PC-3 (cell line): Measurements from ENCODE around the gene VWA3B. TPM values are rescaled to one million over a fixed set of nuclear protein-coding genes. Genes with fewer than 3 reads are reported as not detected.
"Not testable (repeated sequence)": the region's sequence is repeated elsewhere in the genome, so short reads cannot be mapped to it uniquely, and the experiment has no call there.

Experiments
- ATAC-seq: fragments of 200-7000 bp; cut with Tn5 transposase; 2 replicates; pipeline ENCODE4 v1.9.1; 2020; ENCODE audit warnings: mild to moderate bottlenecking, moderate library complexity
- BruUV-seq: library from RNA; stranded (reverse); fragments of 400-500 nt; replicated peaks from 2 replicates; lab custom pipeline; 2021; lab: Mats Ljungman, UMichigan
- CTCF ChIA-PET: fragments of 300-600 bp; sonication (Branson Sonifier 250); formaldehyde crosslinking; loops from one replicate; lab custom pipeline; 2022; ENCODE audit warnings: antibody characterized with exemption; lab: Charles Lee
- POLR2A ChIA-PET: fragments of 300-600 bp; sonication (Branson Sonifier 250); formaldehyde crosslinking; loops from one replicate; lab custom pipeline; 2022; ENCODE audit warnings: antibody characterized with exemption; ENCODE audit not compliant: unreplicated experiment; lab: Charles Lee
- DNase-seq: peaks from one replicate; pipeline ENCODE4 v3.0.0-alpha.2; 2015
- H2AFZ ChIP-seq: fragments of 300-600 bp; sonication (generic); 2 replicates; pipeline ENCODE4 v1.6.0; 2016; ENCODE audit warnings: antibody characterized with exemption, low read length
- H3F3A ChIP-seq: fragments of 300-600 bp; sonication (generic); one replicate; pipeline ENCODE4 v1.6.0; 2017; ENCODE audit warnings: antibody characterized with exemption, low read length, control low read depth, mild to moderate bottlenecking; ENCODE audit not compliant: unreplicated experiment
- H3K27ac ChIP-seq: fragments of 300-600 bp; sonication (generic); 2 replicates; pipeline ENCODE4 v1.5.1; 2016; ENCODE audit warnings: mild to moderate bottlenecking, low read length
- H3K27me3 ChIP-seq: fragments of 300-600 bp; sonication (generic); 2 replicates; pipeline ENCODE4 v1.6.1; 2016; ENCODE audit warnings: low read length, mixed read lengths
- H3K36me3 ChIP-seq: fragments of 300-600 bp; sonication (generic); 2 replicates; pipeline ENCODE4 v1.6.1; 2016; ENCODE audit warnings: low read depth, mixed run types, low read length, mixed read lengths
- H3K4me1 ChIP-seq: fragments of 300-600 bp; sonication (generic); 2 replicates; pipeline ENCODE4 v1.5.1; 2016; ENCODE audit warnings: low read length; ENCODE audit not compliant: insufficient read depth
- H3K4me2 ChIP-seq: fragments of 300-600 bp; sonication (generic); 2 replicates; pipeline ENCODE4 v1.6.0; 2016; ENCODE audit warnings: low read length
- H3K4me3 ChIP-seq: fragments of 300-600 bp; sonication (generic); 2 replicates; pipeline ENCODE4 v1.5.1; 2016; ENCODE audit warnings: mild to moderate bottlenecking, low read length, mixed read lengths
- H3K79me2 ChIP-seq: fragments of 300-600 bp; sonication (generic); 2 replicates; pipeline ENCODE4 v1.6.1; 2017; ENCODE audit warnings: low read length, mixed read lengths
- H3K9ac ChIP-seq: fragments of 300-600 bp; sonication (generic); 2 replicates; pipeline ENCODE4 v1.6.0; 2016; ENCODE audit warnings: mild to moderate bottlenecking, low read length
- H3K9me2 ChIP-seq: fragments of 300-600 bp; sonication (generic); replicated peaks from 2 replicates; pipeline ENCODE4 v1.6.1; 2016; ENCODE audit warnings: mixed run types, low read length, mixed read lengths
- H3K9me3 ChIP-seq: fragments of 300-600 bp; sonication (generic); 2 replicates; pipeline ENCODE4 v1.6.1; 2016; ENCODE audit warnings: low read length, mixed read lengths
- H4K20me1 ChIP-seq: fragments of 300-600 bp; sonication (generic); 2 replicates; pipeline ENCODE4 v1.6.1; 2016; ENCODE audit warnings: low read length, mixed read lengths
- EZH2 ChIP-seq: fragments of 300-600 bp; sonication (generic); IDR thresholded peaks from one replicate; pipeline ENCODE4 v1.6.1; 2017; ENCODE audit warnings: antibody characterized with exemption, mild to moderate bottlenecking, low read length; ENCODE audit not compliant: unreplicated experiment
- EZH2phosphoT487 ChIP-seq: fragments of 300-600 bp; sonication (generic); IDR thresholded peaks from 2 replicates; pipeline ENCODE4 v1.6.1; 2018; ENCODE audit warnings: mild to moderate bottlenecking, antibody characterized with exemption, low read length, borderline replicate concordance
- intact Hi-C: fragments of 100-400 bp; cut with micrococcal nuclease; formaldehyde crosslinking; loops from 2 replicates; pipeline ENCODE4 v1.9.0; 2023
- total RNA-seq: library from RNA; depleted of rRNA; stranded (reverse); fragments of >200 nt; gene quantifications from 2 replicates; pipeline ENCODE4 v1.2.3, GENCODE V29; 2014
- TF ChIP-seq, protein P1 (sequence below): fragments of 300-600 bp; sonication (generic); conservative IDR thresholded peaks from 2 replicates; pipeline ENCODE4 v1.5.1; 2017; ENCODE audit warnings: antibody characterized with exemption, low read depth, mild to moderate bottlenecking, low read length

The VWA3B gene
- total RNA-seq, 1 experiment from 2014 or later: not detected

DNA sequence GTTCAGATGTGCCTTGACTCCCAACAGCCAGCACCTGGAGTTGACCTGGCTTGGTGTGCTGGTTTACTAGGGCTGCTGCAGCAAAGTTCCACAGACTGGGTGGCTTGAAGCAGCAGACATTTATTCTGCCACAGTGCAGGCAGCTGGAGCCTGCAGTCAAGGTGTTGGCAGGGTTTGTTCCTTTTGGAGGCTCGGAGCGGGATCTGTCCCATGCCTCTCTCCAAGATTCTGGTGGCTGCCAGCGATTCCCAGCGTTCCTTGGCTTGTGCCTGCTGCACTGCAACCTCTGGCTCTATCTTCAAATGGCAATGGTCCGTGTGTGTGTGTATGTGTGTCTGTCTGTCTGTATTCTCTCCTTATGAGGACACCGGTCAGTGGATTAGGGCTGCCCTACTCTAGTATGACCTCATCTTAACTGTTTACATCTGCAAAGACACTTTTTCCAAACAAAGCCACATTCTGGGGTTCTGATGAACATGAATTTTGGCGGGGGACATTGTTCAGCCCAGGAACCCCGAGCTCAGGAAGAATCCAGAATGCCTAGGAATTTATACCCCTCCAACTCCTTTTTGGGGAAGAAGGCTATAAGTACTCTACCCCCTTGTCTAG is 46.5 kb upstream of the VWA3B start:
- no TSS peak for BruUV-seq
- Histone ChIP-seq H3K4me1 (no peaks in the 10 kb centered on the region), H2AFZ (no peak overlapping the region), H4K20me1 (no peaks in the 10 kb centered on the region), H3K27ac (no peak overlapping the region), H3K4me3 (no peak overlapping the region), H3F3A (no peaks in the 10 kb centered on the region), H3K9ac (no peak overlapping the region), H3K9me2 (no peaks in the 10 kb centered on the region), H3K79me2 (no peaks in the 10 kb centered on the region), H3K4me2 (no peak overlapping the region), H3K36me3 (no peaks in the 10 kb centered on the region; the same call in 1 of the 2 replicates), H3K27me3 (no peaks in the 10 kb centered on the region), H3K9me3 (no peaks in the 10 kb centered on the region)
- intact Hi-C loops: no loop called here
- DNase-seq (no peak), ATAC-seq (no peak)
- no peak for TF ChIP-seq EZH2
- no peak for TF ChIP-seq EZH2phosphoT487
- TF ChIP-seq, protein P1, sequence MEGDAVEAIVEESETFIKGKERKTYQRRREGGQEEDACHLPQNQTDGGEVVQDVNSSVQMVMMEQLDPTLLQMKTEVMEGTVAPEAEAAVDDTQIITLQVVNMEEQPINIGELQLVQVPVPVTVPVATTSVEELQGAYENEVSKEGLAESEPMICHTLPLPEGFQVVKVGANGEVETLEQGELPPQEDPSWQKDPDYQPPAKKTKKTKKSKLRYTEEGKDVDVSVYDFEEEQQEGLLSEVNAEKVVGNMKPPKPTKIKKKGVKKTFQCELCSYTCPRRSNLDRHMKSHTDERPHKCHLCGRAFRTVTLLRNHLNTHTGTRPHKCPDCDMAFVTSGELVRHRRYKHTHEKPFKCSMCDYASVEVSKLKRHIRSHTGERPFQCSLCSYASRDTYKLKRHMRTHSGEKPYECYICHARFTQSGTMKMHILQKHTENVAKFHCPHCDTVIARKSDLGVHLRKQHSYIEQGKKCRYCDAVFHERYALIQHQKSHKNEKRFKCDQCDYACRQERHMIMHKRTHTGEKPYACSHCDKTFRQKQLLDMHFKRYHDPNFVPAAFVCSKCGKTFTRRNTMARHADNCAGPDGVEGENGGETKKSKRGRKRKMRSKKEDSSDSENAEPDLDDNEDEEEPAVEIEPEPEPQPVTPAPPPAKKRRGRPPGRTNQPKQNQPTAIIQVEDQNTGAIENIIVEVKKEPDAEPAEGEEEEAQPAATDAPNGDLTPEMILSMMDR: no peak
- ChIA-PET POLR2A (no interaction called here), CTCF (no interaction called here)

DNA sequence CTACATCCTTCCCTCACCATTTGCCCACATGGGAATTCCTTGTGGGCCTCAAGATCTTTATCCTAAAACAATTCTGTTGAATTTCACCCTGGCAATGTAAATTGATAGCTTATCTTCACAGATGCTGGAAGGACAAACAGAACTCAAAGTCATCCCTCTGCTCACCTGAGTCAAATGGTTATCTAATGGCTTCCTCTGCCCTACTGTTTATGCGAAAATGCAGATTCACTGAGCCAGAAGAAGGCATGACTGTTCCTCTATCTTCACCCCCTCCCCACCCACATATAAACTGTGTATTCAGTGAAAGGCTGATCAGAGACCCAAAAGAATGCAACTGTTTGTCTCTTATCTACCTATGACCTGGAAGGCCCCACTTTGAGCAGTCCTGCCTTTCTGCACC is 43.9 kb upstream of the VWA3B start:
- H3K4me1 ChIP-seq: no peaks in the 10 kb centered on the region
- H3K79me2 ChIP-seq: no peaks in the 10 kb centered on the region
- DNase-seq: no peak
- no peak overlapping the region for H3K4me2 ChIP-seq
- H3K27me3 ChIP-seq: no peaks in the 10 kb centered on the region
- no peak overlapping the region for H2AFZ ChIP-seq
- ChIA-PET CTCF (no interaction called here), POLR2A (no interaction called here)
- H3K4me3 ChIP-seq: no peak overlapping the region
- BruUV-seq: no TSS peak
- intact Hi-C loops: no loop called here
- TF ChIP-seq, protein P1: no peak
- TF ChIP-seq EZH2phosphoT487 (no peak), EZH2 (no peak)
- H3K9me2 ChIP-seq: no peaks in the 10 kb centered on the region
- no peaks in the 10 kb centered on the region; the same call in 1 of the 2 replicates for H3K36me3 ChIP-seq
- H3K9ac ChIP-seq: no peak overlapping the region
- no peaks in the 10 kb centered on the region for H3K9me3 ChIP-seq
- H3F3A ChIP-seq: no peaks in the 10 kb centered on the region
- no peak overlapping the region for H3K27ac ChIP-seq
- no peaks in the 10 kb centered on the region for H4K20me1 ChIP-seq
- no peak for ATAC-seq

DNA sequence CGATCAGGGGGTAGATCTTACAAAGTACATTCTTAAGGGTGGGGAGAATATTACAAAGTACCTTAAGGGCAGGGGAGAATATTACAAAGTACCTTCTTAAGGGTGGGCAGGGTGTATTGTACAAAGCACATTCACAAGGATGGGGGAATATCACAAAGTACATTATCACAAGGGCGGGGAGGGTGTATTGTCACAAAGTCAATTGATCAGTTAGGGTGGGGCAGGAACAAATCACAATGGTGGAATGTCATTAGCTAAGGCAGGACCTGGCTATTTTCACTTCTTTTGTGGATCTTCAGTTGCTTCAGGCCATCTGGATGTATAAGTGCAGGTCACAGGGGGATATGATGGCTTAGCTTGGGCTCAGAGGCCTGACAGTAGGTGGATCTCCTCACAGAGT is 42.2 kb upstream of the VWA3B start:
- H3K36me3 ChIP-seq, intact Hi-C loops, CTCF ChIA-PET, H3K27me3 ChIP-seq, H3K9me3 ChIP-seq, H2AFZ ChIP-seq, H4K20me1 ChIP-seq, BruUV-seq, H3K4me2 ChIP-seq, DNase-seq, ATAC-seq, H3K9ac ChIP-seq, H3F3A ChIP-seq, H3K27ac ChIP-seq, H3K4me1 ChIP-seq, H3K9me2 ChIP-seq, H3K4me3 ChIP-seq, H3K79me2 ChIP-seq: not testable (repeated sequence)
- POLR2A ChIA-PET: interaction anchor here (0.6 kb wide), 1 partner anchor 1125 kb away, joined by 3 read pairs; no protein-coding TSS in a partner anchor
